ENCODE data around the gene ELOVL3.

ELOVL3 gene

DNA sequence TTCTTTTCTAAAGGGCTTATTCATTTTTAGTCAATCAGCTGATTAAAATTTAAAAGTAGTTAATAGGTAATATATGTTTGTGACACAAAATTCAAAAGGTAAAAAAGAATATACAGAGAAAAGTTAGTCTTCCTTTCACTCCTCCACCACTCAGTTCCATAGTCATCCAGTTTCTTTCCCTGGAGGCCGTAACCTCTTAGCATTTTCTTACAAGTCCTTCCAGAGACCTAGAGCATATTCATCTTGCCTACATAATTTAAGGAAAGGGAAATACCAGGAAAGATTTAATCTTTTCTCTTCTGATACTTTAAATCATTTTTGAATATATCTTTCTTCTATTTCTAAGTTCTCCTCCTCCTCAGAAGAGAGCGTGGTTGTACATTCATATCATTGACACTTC is 29.3 kb downstream of the ELOVL3 start:
- DNase-seq: no peak

DNA sequence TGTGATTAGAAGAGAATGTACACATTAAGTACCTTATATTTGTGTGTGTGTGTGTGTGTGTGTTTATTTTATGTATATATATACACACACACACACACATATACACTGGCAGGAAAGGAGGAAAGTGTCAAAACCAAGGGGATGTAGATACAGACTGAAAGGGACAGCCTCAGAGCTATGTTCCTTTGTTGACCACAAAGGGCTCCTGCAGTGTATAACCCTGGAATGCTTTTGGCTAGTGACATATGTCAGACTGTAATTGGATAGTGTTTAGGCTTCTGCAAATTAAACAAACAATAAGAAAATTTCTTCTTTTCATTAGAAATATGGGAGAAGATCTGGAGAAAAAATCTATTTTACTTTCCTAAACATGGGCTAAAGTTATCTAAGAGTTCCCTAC is 35.1 kb downstream of the ELOVL3 start:
- no peak for DNase-seq

DNA sequence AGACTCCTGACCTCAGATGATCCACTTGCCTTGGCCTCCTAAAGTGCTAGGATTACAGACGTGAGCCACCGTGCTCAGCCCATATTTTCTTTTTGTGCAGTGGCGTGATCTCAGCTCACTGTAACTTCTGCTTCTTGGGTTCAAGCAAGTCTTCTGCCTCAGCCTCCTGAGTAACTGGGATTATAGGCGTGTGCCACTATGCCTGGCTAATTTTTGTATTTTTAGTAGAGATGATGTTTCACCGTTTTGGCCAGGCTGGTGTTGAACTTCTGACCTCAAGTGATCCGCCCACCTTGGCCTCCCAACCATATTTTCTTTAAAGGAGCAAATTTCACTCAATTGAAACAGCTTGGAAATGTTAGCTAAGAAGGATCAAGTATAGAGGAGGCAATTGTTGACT is 35.7 kb downstream of the ELOVL3 start:
- no peak for DNase-seq

DNA sequence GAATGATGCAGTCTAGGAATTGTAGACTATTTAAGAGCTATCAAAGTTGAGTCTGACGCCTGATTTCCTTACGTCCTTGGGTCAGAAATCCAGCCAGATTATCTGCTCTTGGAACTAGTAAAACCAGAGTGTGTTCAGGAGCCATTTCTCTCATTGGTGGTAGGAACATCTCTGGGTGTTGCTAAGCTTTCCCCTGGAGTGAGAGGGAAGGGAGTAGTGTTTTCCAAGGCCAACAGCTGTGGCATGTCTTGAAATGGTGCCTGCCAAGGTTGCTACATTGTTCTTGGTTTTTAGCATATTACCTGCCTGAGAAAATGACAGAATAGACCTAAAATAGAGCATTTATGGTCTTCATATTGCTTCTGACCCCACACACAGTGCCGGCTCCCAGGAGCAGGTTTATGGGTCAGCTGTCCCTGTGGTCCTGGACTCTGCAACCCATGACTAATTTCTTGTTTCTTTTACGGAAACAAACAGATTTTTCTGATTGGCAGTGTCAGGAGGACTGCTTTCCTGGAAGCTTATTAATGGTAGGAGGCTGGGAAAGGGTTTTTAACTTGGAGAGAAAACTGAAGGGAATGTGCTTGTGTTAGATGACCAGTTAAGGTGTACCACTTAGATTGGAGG is 36.8 kb downstream of the ELOVL3 start:
- DNase-seq: no peak

DNA sequence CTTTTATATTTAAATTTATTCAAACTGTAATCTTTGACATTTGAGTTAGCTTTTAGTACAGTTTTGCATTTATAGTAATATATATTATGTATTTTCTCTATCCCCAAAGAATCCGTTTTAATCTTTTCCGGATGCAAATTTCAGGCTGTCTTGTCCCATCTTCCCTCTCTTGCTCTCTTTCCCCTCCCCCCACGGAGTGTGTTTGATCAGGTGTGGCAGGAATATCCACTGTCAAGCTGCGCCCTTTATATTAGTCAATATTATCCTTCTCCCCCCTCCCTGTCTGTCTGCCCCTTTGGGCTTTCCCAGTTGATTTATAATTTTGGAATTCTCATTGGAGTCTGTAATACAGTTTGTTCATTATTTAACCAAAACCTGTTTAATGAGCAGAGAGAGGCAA is 38.3 kb downstream of the ELOVL3 start:
- DNase-seq: no peak

DNA sequence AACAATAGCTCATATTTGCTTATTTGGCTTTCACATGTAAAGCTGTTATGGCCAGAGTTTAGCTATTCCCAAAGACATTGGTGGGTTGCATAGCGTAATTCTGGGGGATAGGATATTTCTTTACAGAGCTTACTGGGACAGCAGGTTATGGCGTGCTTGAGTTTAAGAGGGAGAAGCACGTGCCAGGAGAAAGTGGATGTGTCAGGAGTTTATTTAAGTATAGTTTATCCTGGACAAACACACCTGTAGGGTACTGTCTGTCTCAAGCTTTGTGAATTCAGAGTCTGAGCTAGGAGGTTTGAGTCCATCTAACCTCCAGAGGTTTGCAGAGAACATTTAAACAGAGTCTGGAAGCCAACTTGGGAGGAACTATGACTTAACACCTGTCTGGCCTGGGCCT is 40.6 kb downstream of the ELOVL3 start:
- DNase-seq: no peak

DNA sequence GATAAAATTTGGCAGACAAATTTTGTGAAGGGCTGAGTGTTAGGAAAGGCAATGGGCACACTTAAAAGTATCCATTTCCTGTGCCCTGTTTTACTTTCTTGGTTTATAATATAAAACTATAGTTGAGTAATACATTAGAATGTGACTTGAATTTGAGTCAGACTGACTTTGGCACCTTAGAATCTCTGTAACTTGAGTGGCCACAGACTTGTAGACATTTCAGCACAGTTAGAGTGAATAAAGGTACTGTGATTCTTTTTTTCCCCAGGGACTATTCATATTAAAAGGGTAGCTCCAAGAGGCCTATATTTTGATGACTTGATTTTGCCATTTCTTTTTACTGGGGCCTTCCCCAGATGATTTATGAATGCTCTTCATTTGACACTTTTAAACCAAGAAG is 41.6 kb downstream of the ELOVL3 start:
- DNase-seq: no peak

DNA sequence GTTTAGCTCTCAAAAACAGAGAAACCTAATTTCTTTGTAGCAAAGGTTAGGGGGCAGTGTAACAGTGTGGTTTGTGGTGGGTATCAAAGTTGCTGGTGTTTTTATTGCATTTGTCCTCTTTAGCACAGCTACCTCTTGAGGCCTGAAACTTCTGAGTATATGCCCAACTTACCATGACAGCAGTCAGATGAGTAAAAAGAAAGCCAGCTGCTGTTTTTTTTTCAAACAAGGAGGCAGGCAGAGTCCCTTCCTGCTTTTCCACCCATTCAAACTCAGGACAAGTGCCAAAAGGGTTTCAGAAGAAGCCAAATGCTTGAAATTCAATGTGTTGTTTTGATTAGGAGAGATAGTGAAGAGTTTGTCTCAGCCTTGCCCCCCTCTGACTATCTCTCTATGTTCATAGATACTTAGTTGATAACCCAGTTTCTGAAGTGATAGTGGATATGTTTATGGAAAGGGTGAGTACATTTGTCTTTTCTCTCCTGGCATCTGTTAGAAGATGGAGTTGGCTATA is 42.3 kb downstream of the ELOVL3 start:
- DNase-seq: no peak

DNA sequence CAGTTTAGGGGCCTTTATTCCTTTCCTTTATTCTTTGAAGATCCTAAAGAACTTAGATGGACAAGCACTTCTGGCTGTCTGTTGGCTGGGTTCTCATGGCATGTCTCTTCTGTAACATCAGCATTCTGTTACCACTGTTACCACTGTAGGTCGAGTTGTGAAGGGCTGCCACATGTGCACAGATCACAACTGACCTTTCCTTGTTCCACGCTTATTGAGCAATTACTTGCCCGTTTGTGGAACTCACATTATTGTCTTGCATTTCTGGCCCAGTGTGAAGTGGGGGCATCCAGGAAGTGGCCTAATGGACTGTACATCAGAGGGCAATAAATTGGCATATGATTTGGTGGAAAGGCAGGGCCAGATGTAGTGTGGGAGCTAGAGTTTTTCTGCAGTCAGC is 42.9 kb downstream of the ELOVL3 start:
- no peak for DNase-seq

DNA sequence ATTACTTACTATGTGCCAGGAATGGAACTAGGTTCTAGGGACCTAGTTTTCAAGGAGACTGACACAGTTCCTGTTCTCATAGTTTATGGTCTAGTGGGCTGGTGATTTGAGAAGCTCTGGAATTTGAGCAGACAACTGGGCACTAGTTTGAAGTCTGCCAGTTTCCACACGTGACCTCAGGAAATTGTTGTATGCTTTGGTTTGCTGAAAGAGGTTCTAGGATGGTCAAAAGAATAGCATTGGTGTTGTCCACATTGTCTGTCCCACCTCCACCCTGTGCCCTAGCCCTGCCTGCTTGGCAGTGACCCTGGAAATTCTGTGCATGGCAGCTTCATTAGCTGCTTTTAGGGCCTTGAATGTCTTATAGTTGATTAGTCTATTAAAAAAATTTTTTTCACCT is 48.0 kb downstream of the ELOVL3 start:
- DNase-seq: peak; percentile 17

DNA sequence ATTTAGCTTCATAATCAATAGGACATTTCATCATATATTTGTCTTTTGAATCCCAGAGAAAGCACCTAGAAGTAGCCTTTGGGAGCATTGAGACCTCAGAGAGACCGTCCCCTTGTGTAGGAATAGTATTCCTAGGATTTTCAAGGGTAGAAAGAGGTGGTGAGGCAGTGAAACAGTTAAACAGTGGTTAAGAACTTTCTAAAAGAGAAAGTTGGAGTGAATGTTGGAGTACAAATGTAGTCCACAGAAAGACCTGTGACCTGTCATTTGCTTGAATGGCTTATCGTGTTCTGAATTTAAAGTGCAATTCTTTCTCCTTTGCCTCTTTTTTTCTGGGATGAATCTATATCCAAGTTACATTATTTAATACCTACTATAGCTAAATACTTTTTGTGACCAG is 49.2 kb downstream of the ELOVL3 start:
- no peak for DNase-seq

DNA sequence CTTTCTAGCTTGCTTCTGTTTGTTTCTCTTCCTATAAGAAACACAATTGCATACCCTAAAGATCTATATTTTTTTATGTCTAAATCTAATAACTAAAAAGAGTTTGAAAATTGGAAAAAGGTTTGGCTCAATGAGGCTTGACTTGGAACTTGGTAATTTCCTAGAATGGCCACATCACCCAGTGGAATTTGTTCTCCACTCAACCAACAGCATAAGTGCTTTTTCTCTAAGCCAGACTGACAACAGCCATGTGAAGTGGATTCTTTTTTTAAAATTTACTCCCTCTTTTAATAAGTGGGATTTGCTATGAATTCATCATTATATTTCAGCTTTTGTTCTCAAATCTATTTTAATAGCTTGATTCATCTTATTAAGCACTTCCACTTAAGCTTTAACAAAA is 53.0 kb downstream of the ELOVL3 start:
- no peak for DNase-seq

Data from retina (tissue), 1 donor.